Stimulated activated CD4-positive, alpha-beta T cell treated with anti-CD3 and anti-CD28 coated beads, Interleukin-4, amount 100 ng/mL, for 24 hours (primary cell): ENCODE results near the gene PUS10.
"Not testable (repeated sequence)": the region's sequence is repeated elsewhere in the genome, so short reads cannot be mapped to it uniquely, and the experiment has no call there.

Experiments
- DNase-seq: peaks from one replicate; pipeline ENCODE4 v3.0.0-alpha.2; 2020

Gene PUS10

DNA sequence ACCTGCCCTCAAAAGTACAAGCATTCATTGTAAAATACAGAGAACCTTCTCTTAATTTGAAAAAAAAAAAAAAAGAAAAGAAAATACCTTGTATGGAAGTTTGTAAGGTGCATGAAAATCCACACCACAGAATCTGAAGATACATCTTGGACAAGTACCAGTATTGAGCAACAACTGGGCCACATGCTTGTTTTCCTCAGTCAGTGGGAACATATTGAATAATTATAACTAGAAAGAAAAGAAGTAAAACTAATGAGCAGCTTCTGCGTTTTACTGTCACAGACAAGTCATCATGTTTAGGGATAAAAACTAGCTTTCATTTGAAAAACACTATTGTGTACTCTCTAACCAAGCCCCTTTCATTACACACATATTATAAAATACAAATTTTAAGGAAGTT is 6.4 kb downstream of the PUS10 start:
- no peak for DNase-seq

DNA sequence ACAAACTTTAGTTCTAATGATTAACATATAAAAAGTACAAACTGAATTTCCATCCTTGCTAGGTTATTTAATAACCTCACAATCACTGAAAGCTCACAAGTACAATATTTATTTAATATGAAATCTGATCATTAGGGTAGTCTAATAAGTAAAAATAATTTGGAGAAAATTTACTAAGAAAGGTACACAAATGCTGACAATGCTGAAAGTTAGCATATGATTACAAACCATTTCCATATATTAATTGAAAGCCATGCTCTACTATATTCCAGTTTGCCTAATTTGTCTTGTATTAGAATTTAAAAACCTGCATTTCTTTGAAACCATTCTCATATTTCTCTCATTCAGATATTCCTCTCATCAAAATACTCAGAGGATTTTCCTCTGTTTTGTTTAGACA is 8.7 kb downstream of the PUS10 start:
- no peak for DNase-seq

DNA sequence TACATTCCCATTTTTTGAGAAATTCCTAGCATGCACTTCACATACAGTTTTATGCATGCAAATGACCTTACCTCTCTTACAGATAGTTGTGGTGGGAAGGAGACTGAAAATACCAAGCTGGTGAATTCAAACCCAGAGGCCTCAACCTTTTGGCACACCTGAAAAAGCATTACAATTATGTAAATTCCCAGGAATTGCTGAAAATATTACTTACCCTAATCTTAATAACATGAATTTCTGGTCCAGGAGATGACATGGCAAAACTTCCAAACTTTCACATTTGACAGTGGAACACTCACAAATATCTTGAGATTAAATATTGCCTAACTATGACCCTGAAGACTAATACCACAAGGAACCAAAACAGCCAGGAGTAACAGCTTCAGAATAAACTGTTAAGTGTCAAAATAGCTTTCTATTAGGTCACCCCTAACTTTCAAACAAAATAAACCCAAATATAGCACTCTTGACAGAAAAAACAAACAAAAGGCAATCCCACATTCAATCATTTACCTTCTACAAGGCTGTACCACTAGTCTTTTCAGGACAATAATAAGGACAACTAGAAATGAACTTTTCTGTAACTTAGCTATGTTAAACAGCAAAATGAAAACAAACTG is 11.5 kb downstream of the PUS10 start:
- DNase-seq, result no peak

DNA sequence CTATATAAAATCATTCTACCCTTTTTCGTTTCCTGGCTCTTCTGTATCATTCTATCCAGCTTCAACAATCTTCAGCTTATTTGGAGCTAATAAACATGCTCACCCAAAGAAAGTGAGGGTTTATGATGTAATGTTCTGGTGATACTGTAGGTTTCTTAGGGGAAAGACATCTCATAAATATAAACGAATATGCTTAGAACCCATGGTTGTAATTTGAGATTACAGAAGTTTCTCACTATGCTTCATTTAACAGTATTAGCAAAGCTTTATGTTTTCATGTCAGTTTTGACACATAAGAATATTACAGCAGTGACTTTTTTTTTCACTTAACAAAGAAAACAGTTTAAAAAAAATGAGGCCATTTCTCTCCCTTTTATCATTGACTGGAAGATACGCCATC is 12.3 kb downstream of the PUS10 start:
- no peak for DNase-seq

DNA sequence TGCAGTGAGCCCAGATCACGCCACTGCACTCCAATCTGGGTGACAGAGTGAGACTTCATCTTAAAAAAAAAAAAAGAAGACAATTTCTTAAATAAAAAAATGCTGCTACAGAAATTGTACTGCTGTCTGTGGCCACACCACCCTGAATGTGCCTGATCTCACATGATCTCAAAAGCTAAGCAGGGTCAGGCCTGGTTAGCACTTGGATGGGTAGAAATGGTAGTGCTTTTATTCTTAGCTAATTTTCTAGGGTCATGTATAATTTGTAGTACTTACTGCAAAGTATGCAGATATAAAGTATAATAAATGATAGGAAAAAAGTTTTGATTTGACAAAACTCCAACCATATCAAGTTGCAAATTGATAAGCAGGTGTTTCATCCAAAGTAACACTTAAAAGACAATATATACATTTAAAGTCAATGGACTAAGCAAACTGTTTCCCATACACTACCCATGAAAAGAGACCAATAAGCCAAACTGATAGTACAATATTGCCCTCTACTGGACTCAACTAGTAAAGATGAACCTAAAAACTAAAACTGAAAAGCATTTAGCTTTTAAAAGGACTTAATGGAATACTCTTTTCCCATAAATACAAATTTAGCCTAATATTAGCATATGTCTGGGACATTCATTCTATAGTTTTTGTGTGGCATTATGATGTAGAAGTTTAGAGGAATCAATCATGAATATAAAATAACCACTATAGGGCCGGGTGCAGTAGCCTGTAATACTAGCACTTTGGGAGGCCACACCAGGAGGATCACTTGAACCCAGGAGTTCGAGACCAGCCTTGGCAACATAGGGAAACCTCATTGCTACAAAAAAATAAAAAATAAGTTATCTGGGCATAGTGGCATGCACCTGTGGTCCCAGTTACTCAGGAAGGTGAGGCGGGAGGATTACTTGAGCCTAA is 19.2 kb downstream of the PUS10 start:
- DNase-seq, result no peak

DNA sequence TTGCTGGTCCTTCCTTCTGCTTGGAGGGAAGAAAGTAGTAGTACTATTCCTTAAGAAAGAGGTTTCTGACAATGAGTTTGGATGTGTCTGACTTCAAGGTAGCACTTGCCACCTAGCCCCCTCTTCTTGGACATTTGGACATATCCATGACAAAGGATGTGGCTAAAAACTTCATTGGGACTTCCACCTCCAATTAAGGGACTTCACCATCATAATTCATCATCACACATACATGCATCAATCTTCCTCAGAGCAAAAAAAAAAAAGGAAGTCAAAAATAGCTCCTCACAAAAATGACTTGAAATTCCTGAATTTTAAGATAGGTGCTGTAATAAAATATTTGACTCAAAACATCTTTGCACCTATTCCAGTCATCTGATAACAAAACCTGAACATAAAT is 23.9 kb downstream of the PUS10 start:
- no peak for DNase-seq

DNA sequence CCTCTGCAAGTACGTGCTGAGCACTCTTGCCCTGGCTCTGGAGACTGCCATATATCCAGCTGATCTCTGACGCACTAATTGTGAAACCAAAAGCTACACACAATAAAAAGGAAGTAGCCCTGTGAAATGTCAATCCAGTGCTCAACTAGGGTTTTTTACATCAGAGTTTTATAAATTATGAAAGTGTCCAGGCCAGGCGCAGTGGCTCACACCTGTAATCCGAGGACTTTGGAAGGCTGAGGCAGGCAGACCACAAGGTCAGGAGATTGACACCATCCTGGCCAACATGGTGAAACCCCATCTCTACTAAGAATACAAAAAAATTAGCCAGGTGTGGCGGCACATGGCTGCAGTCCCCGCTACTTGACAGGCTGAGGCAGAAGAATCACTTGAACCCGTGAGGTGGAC is 25.1 kb downstream of the PUS10 start:
- DNase-seq, result no peak

DNA sequence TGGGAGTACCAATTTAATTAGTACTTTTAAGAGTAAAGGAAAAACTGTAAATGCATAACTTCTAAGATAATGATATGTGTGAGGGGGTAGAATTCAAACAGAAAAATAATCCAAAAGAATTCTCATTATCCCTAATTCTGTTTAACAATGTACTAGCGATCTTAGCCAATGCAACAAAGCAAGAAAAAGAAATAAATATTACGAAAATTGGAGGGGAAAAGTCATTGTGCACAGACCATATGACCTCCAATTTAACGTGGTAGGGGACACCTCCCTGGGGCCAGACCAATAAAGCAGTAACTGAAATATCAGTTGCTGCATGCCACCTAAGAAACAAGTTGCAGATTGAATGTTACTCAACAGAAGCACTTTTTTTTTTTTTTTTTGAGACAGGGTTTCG is 26.4 kb downstream of the PUS10 start:
- DNase-seq, result no peak

DNA sequence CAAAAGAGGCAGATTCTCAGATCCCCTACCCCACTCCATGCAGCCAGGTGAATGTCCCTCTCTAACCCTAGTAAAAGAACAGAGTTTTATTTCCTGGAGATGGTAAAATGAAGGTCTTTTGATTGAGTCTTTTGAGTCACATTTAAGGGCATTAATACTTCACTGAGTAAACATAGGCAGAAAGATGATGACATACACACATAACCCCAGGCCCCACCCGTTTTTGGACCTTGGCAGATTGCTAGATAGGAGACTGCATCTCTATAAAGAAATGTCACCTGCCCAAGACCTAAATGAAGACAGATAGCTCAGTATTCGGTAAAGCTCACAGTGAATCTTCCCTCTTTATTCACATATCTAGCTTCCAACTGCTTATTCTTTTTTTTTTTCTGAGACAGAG is 28.8 kb downstream of the PUS10 start:
- no peak for DNase-seq

DNA sequence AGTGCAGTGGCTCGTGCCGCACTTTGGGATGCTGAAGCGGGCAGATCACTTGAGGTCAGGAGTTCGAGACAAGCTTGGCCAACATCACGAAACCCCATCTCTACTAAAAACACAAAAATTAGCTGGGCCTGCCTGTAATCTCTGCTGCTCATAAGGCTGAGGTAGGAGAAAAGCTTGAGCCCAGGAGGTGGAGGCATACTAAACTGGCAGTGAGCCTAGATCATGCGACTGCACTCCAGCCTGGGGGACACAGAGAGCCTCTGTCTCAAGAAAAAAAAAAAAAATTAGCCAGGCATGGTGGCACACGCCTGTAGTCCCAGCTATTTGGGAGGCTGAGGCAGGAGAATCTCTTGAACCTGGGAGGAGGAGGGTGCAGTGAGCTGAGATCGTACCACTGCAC is 30.4 kb downstream of the PUS10 start:
- DNase-seq, result not testable (repeated sequence)

DNA sequence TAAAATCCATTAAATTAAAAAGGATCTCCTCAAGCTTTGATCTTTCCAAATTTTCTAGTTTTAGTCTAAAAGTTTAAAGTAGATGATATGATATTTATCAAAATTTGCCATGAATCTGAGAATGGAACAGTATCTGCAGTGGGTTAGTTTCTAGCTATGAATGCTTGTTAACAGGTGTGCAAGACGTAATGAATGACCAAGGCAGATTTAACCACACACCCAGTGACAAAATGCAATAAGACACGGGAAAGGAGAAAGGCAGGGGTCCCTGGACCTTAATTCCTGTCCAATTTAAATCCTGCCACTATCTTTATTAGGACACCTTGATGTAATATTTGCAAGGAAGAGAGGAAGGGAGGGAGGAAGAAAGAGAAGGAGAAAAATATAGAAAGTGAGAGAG is 31.0 kb downstream of the PUS10 start:
- no peak for DNase-seq

DNA sequence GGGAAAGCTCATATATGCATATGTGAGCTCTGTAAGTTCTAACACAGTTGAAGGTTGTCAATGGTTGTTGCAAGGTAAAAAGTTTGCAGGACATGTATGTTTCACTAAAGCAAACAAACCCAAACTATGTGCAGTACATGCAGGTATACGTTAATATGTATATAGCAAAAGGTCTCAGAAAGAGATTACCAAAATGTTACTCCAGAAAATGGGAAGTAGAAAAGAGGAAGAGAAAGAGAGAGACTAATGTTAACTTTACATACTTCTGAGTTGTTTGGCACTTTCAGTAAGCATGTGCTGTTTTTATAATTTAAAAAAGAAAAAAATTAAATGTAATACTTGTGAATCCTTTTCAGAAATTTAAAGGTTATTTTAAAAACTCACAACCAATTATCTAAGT is 33.3 kb downstream of the PUS10 start:
- no peak for DNase-seq

DNA sequence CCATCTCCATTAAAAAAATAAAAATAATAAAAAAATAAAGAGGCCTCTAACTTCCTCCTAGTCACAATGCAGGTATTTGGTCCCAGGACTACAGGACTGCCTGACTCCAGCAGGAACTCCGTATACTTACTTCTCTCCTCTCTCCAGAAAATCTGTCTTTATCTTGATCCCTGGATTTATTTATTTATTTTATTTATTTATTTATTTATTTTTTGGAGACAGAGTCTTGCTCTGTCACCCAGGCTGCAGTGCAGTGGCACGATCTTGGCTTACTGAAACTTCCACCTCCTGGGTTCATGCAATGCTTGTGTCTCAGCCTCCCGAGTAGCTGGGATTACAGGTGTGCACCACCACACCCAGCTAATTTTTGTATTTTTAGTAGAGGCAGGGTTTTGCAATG is 36.0 kb downstream of the PUS10 start:
- not testable (repeated sequence) for DNase-seq

DNA sequence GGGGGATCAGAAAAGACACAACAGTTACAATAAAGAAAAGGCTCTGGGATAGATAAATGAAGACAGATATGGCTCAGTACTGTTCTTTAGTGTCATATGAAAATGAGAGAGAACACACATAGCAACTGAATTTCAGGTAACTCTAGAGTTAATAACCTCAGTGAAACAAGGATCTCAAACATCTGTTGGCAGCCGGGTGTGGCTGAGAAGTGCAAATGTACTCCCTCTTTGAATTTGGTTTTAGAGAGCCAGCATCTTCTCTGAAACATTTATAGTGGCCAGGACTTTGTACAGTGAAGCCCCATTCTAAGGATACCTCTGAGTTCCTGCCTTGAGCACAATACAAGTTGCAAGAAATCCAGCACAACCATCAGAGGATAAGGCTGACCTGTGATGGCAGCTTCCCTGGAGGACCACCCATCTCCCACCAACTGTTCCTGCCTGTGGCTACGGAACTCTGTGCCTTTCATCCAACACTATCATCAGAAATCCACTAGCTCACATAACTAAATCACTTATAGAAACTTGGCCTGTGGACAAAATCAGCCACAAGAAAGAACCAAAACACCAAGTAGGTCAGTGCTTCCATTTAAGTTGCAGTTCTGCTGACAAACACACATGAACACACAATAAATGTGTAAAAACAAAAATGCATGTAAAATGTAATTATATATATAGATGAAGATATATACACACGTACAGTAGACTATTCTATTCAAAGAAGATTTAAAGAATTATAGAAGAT is 37.8 kb downstream of the PUS10 start:
- DNase-seq, result no peak

DNA sequence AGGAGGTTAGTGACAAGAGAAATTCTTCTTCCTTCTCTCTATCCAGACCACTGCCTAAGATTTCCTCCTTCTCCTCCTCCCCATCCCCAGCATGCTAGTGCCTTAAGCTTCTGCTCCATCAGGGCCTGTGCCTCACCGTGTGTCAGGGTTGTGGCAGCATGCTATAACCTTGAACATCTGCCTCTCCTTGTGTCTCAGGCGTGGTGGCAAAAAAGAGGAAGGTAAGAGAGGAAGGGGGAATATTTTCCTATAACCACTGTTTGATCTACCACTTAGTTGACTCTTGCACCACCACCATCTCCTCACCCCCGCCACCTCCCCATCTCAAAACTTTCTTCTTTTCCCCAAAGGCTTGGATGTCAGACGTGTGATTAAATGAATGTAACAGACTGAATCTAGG is 38.8 kb downstream of the PUS10 start:
- no peak for DNase-seq

DNA sequence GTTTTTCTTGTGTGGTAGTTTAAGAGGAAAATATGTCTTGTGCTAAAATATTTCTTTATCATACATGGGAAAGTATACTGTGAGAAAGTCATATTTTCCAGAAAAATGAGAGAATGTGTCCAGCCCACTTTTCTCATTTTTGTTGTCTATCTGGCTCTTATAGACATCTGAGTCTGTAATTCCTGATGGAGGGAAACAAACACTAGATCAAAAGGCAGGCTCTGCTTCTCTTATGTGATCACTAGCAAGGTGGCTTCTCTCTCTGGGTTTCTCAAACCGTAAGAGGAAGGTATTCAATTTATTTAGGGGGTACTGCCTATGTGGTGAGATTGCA is 40.5 kb downstream of the PUS10 start:
- no peak for DNase-seq

DNA sequence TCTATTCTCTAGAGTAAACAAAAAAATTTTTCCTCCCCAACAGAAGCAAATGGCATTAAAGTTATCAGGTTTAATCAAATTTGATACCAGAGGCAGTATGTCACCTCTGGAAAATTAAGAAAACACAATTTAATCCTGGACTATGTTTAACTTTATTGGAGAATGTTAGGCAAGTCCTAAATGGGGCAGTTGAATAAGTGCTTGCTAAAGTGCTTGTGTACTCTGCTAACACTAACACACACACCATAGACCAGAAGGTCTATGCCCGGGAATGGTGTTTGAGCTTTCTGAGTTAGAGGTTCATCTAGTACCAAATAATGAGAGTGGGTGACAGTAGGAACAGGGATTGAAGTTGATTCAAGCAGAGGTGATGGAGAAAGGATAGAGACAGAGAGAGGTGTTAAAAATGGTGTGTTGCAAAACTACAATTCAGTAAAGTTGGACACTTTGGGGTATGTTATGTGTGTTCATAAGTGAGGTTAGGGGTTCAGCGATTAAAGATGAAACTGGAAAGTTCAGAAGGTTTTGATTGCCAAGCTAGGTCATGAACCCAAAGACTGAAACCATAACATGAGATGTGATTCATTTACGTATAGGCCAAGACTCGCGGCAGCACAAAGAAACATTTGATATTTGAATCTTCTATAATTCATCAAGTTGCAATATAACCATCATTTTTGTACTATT is 41.0 kb downstream of the PUS10 start:
- no peak for DNase-seq

DNA sequence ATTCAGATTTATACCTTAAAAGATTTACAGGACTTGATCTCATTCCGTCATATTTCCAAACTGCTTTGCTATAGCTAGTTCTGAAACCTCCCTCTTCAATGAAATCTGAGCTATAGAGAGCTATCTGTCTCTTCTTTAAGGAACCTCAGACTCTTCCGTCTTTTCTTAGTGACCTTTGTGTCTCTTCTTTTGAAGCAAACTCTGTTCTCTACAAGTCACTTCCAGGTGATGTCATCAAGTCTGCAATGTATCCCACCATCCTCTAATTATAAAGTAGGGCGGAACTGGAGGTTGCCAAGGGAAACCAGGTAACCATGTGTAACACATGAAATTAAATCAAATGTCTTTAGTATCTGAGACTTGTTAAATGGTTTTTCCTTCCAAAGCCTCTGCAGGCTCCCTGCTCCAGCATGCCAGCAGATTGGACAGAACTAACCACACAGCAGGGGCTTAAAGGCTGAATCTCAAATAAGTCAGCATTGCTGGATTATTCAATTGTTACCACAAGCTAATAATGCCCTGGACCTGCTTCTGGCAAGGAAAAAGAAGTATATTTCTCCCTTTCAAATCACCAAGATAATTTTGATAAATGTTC is 41.7 kb downstream of the PUS10 start:
- no peak for DNase-seq

DNA sequence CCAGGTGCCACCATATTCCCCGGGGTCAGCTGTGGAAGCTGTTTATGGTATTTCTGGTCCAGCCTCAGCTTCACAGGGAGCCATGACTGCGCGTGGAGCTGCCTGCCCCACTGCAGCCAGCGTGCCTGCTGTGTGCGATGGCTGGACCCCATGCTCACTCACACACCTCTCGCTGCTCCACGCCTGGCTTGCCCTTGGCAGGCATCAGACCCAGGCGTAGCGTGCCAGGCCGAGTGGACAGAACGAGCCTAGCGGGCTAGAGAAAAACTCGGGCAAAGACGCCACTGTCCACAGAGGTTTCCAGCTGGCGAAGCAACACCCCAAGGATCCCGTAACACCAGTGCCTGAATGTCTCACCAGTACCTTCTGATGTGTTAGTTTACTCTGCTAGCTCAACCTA is 43.4 kb downstream of the PUS10 start:
- DNase-seq, result no peak

DNA sequence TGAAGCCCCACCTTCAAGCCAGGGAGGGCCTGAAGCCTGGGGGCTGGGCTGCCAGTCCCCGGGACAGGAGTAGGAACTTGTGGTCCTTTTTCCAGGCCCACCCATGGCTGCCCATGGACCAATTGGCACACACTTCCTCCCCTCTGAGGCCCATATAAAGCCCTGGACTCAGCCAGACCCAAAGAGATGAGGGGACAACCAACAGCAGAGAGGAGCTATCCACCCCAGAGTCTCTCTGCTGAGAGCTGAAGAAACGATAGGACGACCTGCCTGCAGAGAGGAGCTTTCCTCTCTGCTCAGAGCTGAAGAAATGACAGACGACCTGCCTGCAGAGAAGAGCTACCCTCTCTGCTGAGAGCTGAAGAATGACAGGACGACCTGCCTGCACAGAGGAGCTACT is 44.4 kb downstream of the PUS10 start:
- no peak for DNase-seq

DNA sequence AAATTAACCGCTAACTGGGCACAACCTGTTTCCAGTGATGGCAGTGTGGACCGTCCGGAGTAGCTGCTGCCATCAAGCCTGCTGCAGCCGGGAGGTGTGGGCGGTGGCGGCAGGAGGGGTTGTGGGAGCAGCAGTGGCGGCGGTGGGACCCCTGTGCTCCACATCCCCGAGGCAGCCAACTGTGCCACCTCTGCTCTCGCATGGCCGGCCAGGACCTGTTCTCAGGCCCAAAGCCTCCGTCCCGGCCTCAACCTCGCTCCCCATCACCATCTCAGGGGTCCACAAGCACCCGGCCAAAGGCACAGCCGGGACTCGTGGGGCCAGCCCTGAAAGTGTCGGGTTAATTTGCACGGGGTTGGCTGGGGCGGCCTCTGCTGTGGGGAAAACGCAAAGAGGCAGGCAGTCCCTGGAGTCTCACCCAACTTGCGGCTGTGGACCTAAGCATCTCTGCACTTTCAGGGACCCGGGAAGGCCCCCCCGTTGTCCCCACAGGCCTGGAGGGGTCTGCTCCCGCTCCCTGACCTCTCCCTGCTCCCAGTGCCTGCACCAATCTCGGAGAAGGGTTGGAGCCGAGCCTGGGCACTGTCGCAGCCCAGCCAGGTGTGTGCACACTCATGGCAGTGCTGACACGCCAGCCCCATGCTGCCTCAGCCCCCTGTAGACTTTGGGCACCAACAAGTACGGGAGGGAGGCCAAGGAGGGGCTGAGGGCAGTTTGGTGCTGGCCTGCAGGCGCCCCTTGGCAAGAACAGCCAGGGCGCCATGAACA is 45.0 kb downstream of the PUS10 start:
- DNase-seq, result no peak
